GDM1 (cell line): ENCODE results near the gene CSRNP3.
"Not testable (repeated sequence)": the region's sequence is repeated elsewhere in the genome, so short reads cannot be mapped to it uniquely, and the experiment has no call there.

Experiments
- DNase-seq: peaks from one replicate; lab custom pipeline; 2025; lab: John Stamatoyannopoulos, UW

The CSRNP3 gene

DNA sequence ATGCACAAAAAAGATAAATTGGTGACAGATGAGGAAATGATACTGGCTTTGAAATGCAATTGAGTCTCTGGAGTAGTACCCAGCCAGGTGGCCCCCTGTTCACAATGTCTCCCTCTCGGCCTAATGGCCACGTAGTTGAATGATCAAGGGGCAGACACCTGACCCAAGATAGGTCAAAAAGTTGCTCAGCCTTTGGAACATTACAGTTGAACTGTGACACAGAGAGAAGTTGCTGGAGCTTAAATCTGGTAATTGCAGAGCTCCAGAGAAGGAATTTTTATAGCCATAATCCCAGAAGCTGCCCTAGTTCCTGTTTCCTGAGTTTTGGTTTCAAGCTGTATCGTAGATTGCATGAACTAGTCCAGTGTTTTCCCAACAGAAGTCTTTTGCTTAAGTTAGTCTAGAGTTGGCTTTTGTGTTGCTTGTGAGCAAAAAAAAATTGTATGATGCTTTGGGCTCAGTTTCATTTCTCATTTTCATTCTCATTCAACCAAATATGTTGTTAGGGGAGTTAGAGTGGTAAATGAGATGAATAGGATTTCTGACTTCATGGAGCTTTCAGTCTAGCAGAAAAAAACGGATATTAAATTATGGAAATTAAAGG, 117.9 kb downstream of the CSRNP3 start:
- no peak for DNase-seq

GRCh38 chr2:165590999-165591398, 121.5 kb downstream of the CSRNP3 start:
- DNase-seq, result not testable (repeated sequence)

GRCh38 chr2:165593081-165593480, 123.6 kb downstream of the CSRNP3 start:
- DNase-seq, result no peak

DNA sequence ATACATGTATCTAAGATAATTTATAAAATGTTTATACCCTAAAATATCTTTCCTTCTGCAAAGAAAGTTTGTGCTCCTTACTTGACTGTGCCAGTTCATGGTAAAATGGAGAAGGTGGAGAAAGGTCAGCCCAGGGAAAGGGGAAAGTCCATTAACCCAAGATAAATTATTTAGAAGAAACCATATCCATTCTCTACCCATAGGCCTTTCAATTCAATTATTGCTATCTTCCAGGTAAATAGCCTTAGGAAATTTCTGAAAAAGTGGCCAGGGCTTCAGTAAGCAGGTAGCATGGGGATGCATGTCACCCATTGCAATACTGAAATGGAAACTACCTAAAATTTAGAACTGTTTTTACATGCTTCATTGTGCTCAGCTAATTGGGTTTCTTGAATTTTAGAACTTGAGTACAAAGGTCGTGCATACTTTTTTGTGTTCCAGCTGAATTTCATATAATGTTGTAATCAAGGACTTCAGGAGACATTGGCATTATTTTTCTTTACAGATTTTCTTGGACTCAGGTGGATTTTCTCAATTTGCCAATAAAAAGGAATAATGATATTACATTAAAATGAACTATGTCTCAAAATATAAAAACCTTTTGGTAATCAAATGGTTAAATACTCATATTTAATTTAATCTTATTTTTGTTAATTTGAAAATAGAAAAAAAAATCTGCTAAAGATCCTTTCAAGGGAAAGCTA, 124.9 kb downstream of the CSRNP3 start:
- DNase-seq, result no peak

DNA sequence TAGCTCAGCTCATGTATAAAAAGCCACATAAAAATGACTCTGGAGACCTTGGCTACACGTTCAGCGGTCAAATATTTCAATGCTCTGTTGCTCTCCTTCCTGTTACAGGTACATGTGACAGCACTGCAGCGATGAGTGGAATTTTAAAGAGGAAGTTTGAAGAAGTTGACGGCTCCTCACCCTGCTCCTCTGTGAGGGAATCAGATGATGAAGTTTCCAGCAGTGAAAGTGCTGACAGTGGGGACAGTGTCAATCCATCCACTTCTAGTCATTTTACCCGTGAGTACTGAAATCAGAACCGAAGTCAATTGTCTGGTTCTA, 125.4 kb downstream of the CSRNP3 start:
- DNase-seq, result peak; percentile 30

GRCh38 chr2:165596788-165597187, 127.3 kb downstream of the CSRNP3 start:
- no peak for DNase-seq

DNA sequence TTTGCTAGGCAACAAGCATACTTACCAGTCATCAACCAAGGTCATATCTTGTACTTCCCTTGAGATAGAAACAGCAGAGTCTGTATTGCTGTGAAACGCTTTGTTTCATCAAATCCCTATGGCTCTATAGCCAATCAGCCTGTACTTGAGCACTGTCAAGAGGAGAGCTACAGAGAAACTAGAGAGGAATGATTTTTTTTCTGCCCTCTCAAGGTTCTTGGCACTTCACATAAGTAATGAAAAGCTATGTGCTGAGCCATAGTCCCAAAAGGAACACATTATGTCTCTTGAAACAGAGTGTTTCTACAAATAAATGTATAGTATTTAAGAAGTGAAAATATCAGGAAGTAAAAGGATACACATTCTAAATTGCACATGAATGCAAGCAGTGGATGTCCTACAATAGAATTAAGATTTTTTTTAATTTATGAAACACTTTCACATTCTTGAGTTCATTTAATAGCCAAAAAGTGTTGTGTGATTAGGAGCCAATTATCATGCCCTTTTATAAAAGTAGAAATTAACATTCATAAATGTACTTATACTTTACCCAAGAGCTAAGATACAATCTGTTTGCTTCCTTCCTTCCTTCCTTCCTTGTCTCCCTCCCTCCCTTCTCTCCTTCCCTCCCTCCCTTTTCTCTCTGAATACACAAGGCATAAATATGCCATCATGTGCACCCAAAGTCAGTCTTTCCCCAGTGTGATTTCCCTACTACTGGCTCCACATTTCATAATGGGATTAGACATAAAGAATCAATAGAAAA, 131.8 kb downstream of the CSRNP3 start:
- DNase-seq, result no peak

DNA sequence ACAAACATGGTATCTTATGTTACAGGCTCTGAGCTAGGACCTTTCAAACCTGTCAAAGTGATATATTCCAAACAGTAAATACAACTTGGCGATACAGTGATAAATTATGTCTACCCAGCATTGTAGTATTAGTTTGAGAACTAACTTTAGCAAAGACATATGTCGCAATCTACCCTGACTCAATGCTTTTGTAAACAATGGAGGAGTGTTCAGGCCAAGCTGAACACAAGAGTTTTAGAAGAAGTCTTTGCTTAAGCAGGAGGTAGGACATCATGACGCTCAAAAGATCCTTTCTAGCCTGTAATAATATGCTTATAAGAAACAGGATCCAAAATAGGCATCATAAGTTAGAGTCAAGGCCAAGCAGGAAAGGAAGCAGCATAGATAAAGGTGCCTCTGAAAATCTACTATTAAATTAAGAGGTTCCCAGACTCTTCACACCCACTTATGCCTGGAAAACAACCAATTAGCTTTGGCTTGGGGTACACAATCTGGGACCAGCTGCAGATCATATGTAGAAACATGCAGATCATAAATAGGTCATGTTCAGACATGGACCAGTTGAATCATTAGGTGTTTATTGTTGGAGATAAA, 132.5 kb downstream of the CSRNP3 start:
- DNase-seq, result no peak

GRCh38 chr2:165609672-165610071, 140.2 kb downstream of the CSRNP3 start:
- DNase-seq, result no peak

GRCh38 chr2:165610591-165611029, 141.1 kb downstream of the CSRNP3 start:
- DNase-seq, result peak; percentile 76

- DNase-seq, result no peak
Measured at GRCh38 chr2:165617741-165618481, 148.4 kb downstream of the CSRNP3 start.

DNA sequence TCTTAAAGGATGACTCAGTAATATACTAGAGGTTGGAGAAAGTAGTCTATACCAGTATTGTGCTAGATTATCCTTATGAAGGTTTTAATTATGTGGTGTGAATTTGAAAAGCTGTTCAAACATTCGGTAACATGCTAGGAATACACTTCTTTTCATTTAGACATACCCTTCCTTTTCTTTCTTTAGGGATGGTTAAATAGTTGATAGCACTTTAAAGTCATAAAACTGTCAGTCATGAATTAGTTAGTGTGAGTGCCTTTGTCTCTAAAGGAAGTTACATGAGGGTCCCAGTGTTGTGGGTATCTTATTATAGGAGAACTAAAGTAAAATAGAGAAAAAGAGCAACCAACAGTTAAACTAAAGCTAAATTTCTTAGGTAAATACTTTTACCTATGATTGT, 149.3 kb downstream of the CSRNP3 start:
- no peak for DNase-seq

GRCh38 chr2:165621086-165621560, 151.6 kb downstream of the CSRNP3 start:
- no peak for DNase-seq

DNA sequence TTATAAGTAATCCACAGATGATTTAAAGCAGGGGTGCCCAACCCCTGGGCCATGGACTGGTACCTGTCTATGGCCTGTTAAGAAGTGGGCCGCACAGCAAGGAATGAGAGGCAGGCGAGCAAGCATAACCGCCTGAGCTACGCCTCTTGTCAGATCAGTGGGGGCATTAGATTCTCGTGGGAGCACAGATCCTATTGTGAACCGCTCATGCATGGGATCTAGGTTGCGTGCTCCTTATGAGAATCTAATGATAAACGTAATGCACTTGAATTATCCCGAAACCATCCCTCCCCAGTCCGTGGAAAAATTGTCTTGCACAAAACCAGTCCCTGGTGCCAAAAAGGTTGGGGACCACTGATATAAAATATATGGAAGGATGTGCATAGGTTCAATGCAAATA, 153.7 kb downstream of the CSRNP3 start:
- no peak for DNase-seq

DNA sequence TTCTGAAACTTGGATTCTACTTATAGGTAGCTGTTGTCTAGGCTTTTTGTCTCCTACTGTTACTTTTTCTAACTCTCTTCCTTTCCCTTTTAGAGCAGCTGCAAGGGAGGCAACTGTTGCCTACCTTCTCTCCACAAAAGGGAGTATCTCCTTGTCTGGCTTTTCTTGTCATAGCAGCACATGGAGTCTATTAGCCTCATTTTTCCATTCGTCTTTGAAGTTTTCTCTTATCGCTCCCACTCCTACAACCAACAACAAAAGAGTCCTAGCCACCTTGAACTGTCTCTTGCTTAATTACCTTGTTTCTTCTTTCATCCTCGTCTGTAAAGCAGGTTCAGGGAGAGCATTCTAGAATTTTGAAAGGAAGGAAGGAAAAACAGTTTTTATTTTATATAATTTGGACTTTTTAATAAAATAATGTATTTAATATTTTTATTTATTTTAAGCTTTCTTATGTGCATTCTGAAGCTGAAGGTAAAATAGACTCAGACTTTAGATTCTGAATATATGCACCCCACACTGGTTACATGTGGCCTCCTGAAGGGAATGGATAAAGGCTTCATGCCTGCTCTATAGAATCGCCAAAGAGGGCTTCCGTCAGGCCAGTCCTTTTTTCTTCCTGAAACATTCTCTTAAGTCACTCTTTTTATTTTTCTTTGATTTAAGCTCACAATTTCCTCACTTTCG, 154.4 kb downstream of the CSRNP3 start:
- DNase-seq, result no peak

GRCh38 chr2:165624470-165624800, 154.9 kb downstream of the CSRNP3 start:
- DNase-seq, result no peak

- no peak for DNase-seq
Measured at GRCh38 chr2:165627470-165627869, 158.0 kb downstream of the CSRNP3 start.

- no peak for DNase-seq
Measured at GRCh38 chr2:165629776-165630175, 160.3 kb downstream of the CSRNP3 start.

DNA sequence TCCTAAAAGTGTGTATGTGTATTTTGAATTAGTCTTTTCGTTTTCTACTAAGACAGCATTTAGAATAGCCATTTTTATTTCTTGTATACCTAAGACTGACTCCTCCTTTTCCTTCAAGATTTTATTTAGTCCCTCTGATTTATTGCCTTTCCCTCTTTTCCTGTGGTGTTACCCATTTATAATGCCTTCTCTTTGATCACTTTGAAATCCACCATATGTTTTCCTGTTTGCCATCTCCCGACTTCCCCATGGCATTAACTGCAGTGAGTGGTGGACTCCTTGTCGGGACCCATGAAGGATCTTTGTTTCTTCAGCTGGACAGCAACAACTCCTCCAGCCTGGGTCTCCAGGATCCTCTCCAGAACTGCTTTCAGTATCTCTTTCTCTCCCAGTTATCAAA, 160.7 kb downstream of the CSRNP3 start:
- no peak for DNase-seq

DNA sequence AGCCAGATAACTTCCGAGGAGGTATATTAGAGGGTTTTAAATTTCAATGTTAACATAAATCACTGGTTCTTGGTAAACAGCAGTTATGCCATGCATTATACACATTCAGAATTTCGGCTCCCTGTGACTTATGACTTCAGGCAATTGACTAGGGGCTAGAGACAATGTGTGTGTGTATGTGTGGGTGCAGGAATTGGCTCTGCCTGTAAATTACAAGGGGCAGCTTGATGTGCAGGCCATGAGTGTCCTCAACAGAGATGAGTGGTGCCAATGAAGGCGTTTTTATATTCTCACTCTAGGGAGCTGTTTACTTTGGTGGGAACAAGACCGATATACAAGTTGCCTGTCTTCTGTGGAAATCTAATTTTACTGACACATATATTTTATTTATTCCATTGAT, 161.6 kb downstream of the CSRNP3 start:
- DNase-seq, result no peak

GRCh38 chr2:165632594-165632993, 163.1 kb downstream of the CSRNP3 start:
- no peak for DNase-seq

- DNase-seq, result no peak
Measured at GRCh38 chr2:165633431-165633830, 163.9 kb downstream of the CSRNP3 start.
